Natural killer cell (primary cell): Measurements from ENCODE around the gene CCDC178. TPM values are rescaled to one million over a fixed set of nuclear protein-coding genes. Genes with fewer than 3 reads are reported as not detected.

Experiments used
- ATAC-seq, 3 donors: fragments of 150-1000 bp in 2 of 3; fragments of 200-7000 bp in 1 of 3; cut with Tn5 transposase; 1 replicate in 1 of 3; 2 replicates in 2 of 3; pipeline ENCODE4 v1.10.0; 2021; ENCODE audit warnings: mild to moderate bottlenecking in 2 of 3, moderate library complexity in 2 of 3
- DNase-seq, 2 donors: peaks; one replicate each; pipeline versions ENCODE4 v3.0.0 to v3.0.0-alpha.2; 2013 to 2021; ENCODE audit warnings: mixed read lengths in 1 of 2
- H3K27ac ChIP-seq: one replicate; pipeline ENCODE4 v1.5.1; 2013; ENCODE audit warnings: mild to moderate bottlenecking, low read length
- H3K27me3 ChIP-seq: one replicate; pipeline ENCODE4 v1.6.1; 2013; ENCODE audit warnings: low read length; ENCODE audit not compliant: control insufficient read depth, insufficient read depth
- H3K36me3 ChIP-seq: one replicate; pipeline ENCODE4 v1.6.1; 2013; ENCODE audit warnings: low read length; ENCODE audit not compliant: control insufficient read depth, insufficient read depth
- H3K4me1 ChIP-seq: one replicate; pipeline ENCODE4 v1.6.1; 2013; ENCODE audit warnings: low read length; ENCODE audit not compliant: control insufficient read depth, insufficient read depth
- H3K4me3 ChIP-seq: one replicate; pipeline ENCODE4 v1.5.1; 2013; ENCODE audit warnings: low read length
- H3K9me3 ChIP-seq: one replicate; pipeline ENCODE4 v1.6.1; 2013; ENCODE audit warnings: low read length; ENCODE audit not compliant: control insufficient read depth, insufficient read depth
- H3K27ac Mint-ChIP-seq, 2 donors: one replicate each; pipeline ENCODE4 v1.8.0; 2022; ENCODE audit warnings: mild to moderate bottlenecking in 2 of 2, mixed read lengths in 2 of 2, moderate library complexity in 1 of 2
- H3K27me3 Mint-ChIP-seq, 2 donors: one replicate each; pipeline ENCODE4 v1.8.0; 2022; ENCODE audit warnings: low read depth in 2 of 2, mixed read lengths in 2 of 2
- H3K36me3 Mint-ChIP-seq: one replicate; pipeline ENCODE4 v1.8.0; 2022; ENCODE audit warnings: mixed read lengths
- H3K4me1 Mint-ChIP-seq, 2 donors: one replicate each; pipeline ENCODE4 v1.8.0; 2022; ENCODE audit warnings: mixed read lengths in 2 of 2
- H3K4me3 Mint-ChIP-seq: one replicate; pipeline ENCODE4 v1.8.0; 2022; ENCODE audit warnings: mild to moderate bottlenecking, moderate library complexity, mixed read lengths
- H3K9me3 Mint-ChIP-seq, 2 donors: one replicate each; pipeline ENCODE4 v1.8.0; 2022; ENCODE audit warnings: mixed read lengths in 2 of 2
- WGBS: methylation state at CpG from one replicate; pipeline ENCODE4 v1.1.7; 2013; ENCODE audit warnings: missing lambda C conversion rate; ENCODE audit not compliant: insufficient coverage; 5-methylcytosine and 5-hydroxymethylcytosine counted together
- intact Hi-C: fragments of 100-400 bp; cut with micrococcal nuclease; formaldehyde crosslinking; loops from one replicate; pipeline ENCODE4 v1.14.2; 2022
- total RNA-seq, 4 donors: library from RNA; stranded (reverse); fragments of 120-200 nt in 1 of 4; gene quantifications; one replicate each; pipeline versions ENCODE4 v1.2.3 to v1.2.4, GENCODE V29; 2013 to 2022
- TF ChIP-seq, protein P1 (sequence below): fragments of 200-600 bp; IDR thresholded peaks from one replicate; pipeline ENCODE4 v1.8.0; 2022; ENCODE audit warnings: antibody characterized with exemption

Gene CCDC178
- total RNA-seq, 3 donors from 2014 or later (not counting 1 experiment from before 2014, with no cell fraction given): not detected

DNA sequence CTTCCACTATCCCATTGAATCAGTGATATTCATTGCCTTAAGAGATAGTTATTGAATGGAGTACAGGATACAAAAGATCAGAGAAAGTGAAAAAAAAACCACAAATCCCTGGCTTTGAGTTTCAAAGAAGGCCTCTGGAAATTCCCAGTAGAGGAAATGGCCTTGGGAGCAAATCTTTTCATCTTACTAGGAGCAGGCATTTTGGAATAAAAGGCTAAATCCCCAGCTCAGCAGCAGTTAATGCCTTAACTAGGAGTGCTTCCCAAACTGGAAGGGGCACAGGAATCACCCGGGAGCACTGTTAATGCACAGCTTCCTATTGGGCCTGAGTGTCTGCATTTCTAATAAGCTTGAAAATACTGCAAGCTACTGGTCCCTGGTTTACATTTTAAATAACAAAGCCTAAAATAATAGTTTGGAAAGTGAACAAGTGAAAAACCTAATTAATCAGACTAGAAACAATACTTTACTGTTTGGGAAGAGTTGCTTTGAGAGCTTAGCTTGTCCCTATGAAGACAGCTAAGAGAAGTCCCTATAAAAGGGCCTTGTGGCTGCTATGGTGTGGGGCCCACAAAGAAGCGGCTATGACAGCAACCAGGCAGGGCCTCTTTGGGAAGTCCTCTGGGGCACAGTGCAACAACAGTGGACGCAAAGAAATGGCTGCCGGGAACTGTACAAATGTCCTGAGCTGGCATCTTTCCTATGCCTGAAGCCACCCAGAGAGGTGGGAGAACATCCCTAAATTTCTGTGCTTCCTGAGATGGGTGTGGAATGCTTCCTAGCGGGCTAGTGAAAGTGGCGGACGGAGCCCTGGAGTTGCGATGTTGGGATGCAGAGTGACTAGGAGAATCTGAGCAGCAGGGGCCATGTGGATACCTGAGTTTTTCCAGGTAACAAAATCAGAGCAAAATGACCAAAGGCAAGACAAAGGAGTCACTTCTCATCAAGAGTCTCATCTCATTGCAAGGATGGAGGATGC, 550.6 kb downstream of the CCDC178 start:
- no peak overlapping the region for H3K27ac ChIP-seq
- Mint-ChIP-seq H3K9me3 (peaks cover 3 to 5% of the 10 kb centered on the region in 2 donors), H3K4me1 (no peaks in the 10 kb centered on the region), H3K4me3 (no peak overlapping the region), H3K36me3 (no peaks in the 10 kb centered on the region), H3K27ac (no peak overlapping the region), H3K27me3 (no peaks in the 10 kb centered on the region)
- intact Hi-C loops: no loop called here
- H3K27me3 ChIP-seq: no peaks in the 10 kb centered on the region
- H3K4me1 ChIP-seq: no peaks in the 10 kb centered on the region
- H3K9me3 ChIP-seq: no peaks in the 10 kb centered on the region
- no peak overlapping the region for H3K4me3 ChIP-seq
- TF ChIP-seq, protein P1, sequence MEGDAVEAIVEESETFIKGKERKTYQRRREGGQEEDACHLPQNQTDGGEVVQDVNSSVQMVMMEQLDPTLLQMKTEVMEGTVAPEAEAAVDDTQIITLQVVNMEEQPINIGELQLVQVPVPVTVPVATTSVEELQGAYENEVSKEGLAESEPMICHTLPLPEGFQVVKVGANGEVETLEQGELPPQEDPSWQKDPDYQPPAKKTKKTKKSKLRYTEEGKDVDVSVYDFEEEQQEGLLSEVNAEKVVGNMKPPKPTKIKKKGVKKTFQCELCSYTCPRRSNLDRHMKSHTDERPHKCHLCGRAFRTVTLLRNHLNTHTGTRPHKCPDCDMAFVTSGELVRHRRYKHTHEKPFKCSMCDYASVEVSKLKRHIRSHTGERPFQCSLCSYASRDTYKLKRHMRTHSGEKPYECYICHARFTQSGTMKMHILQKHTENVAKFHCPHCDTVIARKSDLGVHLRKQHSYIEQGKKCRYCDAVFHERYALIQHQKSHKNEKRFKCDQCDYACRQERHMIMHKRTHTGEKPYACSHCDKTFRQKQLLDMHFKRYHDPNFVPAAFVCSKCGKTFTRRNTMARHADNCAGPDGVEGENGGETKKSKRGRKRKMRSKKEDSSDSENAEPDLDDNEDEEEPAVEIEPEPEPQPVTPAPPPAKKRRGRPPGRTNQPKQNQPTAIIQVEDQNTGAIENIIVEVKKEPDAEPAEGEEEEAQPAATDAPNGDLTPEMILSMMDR: no peak
- WGBS: 97% methylated on average over 7 of the region's 8 CpGs
- H3K36me3 ChIP-seq: no peaks in the 10 kb centered on the region
- ATAC-seq (no peak), DNase-seq (no peak)

DNA sequence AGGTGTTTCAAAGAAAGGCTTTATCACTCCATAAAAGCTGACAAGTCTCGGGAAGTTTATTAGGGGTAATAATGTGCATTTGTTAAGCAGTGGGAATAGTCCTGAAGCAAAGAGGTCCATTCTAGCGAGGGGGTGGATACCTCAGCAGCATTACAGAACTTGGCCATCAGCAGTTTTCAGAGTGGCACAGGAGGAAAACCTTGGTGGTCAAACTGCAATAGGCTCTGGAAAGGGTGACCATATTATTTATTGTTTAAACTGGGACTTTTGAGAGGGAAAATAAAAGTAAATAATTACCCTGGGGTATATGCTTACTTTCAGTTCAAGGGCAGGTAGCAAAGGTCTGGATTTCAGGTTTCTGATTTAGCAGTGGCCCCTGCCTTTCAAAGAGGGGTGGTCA, 552.2 kb downstream of the CCDC178 start:
- H3K27me3 Mint-ChIP-seq: no peaks in the 10 kb centered on the region
- H3K36me3 Mint-ChIP-seq: no peaks in the 10 kb centered on the region
- TF ChIP-seq, protein P1: no peak
- 82% methylated on average over 2 of the region's 2 CpGs for WGBS
- H3K4me1 Mint-ChIP-seq: no peaks in the 10 kb centered on the region
- H3K9me3 Mint-ChIP-seq: peaks cover 3 to 5% of the 10 kb centered on the region in 2 donors
- ATAC-seq (no peak), DNase-seq (no peak)
- Histone ChIP-seq H3K9me3 (peaks cover 2% of the 10 kb centered on the region), H3K4me1 (no peaks in the 10 kb centered on the region), H3K27ac (no peak overlapping the region), H3K27me3 (no peaks in the 10 kb centered on the region), H3K4me3 (no peak overlapping the region), H3K36me3 (no peaks in the 10 kb centered on the region)
- no peak overlapping the region for H3K4me3 Mint-ChIP-seq
- no peak overlapping the region for H3K27ac Mint-ChIP-seq
- intact Hi-C loops: no loop called here

Other genes with a start within 250 kb of the CCDC178 start
- gene ASXL3, start 137.5 kb upstream of the CCDC178 start, total RNA-seq: not detected